Measurements from ENCODE around the gene PGLYRP2. TPM values are rescaled to one million over a fixed set of nuclear protein-coding genes. Genes with fewer than 3 reads are reported as not detected.

PGLYRP2 gene
- total and polyA plus RNA-seq, 4 experiments from 2014 or later: 0.19 to 0.91 (median 0.42) TPM

DNA sequence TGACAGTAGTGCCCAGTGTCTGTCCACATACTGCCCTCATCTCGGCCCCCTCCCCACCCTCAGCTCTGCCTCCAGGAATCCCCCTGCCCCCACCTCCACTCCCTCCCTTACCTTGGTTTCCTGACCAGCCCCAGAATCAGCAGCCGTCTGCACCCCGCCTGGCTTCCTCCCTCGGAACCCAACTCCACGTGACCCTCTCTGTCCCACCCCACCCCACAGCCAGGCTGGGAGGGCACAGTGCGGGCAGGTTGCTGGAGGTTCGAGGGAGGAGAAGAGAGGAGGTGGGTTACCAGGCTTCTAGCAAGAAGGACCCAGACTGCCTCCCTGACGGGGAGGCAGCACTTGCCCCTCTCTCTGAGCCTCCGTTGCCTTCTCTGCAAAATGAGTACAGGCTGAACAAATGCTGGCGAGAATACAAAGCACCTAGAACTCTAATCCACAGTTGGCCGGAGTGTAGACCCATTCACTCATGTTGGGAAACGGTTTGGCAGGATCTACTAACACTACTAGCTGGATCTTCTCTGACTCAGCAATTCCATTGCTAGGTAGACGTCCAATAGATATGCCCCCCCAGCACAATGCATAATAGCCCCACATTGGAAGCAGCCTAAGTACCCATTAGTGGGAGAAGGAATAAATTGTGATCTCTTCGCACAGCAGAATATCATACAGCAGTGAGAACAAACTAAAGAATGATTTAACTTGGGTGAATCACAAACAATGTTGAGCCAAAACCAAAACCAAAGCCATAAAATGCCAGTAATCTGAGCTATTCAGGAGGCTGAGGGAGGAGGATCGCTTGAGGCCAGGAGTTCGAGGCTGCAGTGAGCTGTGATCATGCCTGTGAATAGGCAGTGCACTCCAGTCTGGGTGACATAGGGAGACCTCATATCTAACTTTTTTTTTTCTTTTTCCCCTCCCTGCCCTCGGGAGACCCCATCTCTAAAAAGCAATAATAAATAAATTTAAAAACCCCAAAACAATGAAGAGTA is 14.6 kb downstream of the PGLYRP2 start, which contains the start of gene RASAL3:
TSS of gene RASAL3 (minus strand) at position 151 of the 992 bp plus-strand sequence. CDS start 186 bp downstream, outside the sequence.
- H3K36me3 Mint-ChIP-seq: peaks cover 17 to 38% of the 10 kb centered on the region in 2 donors
- DNase-seq: peak; percentile 43 to 75 (median 48)
- ChIA-PET POLR2A (ENCODE audit: partially characterized antibody) (interaction anchor here (0.7 to 11.3 kb wide), 21 partner anchors 13 to 611 kb away, joined by 3 to 180 read pairs (median 4); partner anchors contain the start of genes AKAP8, AKAP8L, BRD4 and PGLYRP2), CTCF (ENCODE audit: partially characterized antibody) (interaction anchor here (0.6 to 9.7 kb wide), 6 partner anchors 31 to 288 kb away, joined by 3 to 106 read pairs (median 8); partner anchors contain the start of genes AKAP8 and AKAP8L)
- H3K27me3 Mint-ChIP-seq: no peaks in the 10 kb centered on the region
- no peaks in the 10 kb centered on the region for H3K9me3 ChIP-seq (ENCODE audit: control insufficient read depth in 1 of 2, low read length in 2 of 2)
- intact Hi-C loops (cut with micrococcal nuclease): loop anchor here (1.0 to 5.0 kb wide), 3 partner anchors 14 to 87 kb away; partner anchors contain the start of gene AKAP8
- H3K27ac Mint-ChIP-seq: peak within 1 kb of the TSS; percentile 91 to 97 (median 96)
- H3K4me1 Mint-ChIP-seq: peaks cover 39 to 85% (median 61%) of the 10 kb centered on the region in 4 donors
- peak within 1 kb of the TSS; percentile 83 to 98 for H3K4me3 ChIP-seq (ENCODE audit: low read length in 2 of 2)
- no peaks in the 10 kb centered on the region for H3K27me3 ChIP-seq (ENCODE audit: insufficient read depth, low read length)
- peaks cover 83% of the 10 kb centered on the region for H3K4me1 ChIP-seq (ENCODE audit: insufficient read depth, low read length)
- peak within 1 kb of the TSS; percentile 94 to 97 (median 96) for H3K4me3 Mint-ChIP-seq
- peaks cover 21% of the 10 kb centered on the region for H3K36me3 ChIP-seq (ENCODE audit: insufficient read depth, low read length)
- H3K9me3 Mint-ChIP-seq: no peaks in the 10 kb centered on the region
- H3K27ac ChIP-seq (ENCODE audit: low read depth, low read length): peak within 1 kb of the TSS; percentile 91

DNA sequence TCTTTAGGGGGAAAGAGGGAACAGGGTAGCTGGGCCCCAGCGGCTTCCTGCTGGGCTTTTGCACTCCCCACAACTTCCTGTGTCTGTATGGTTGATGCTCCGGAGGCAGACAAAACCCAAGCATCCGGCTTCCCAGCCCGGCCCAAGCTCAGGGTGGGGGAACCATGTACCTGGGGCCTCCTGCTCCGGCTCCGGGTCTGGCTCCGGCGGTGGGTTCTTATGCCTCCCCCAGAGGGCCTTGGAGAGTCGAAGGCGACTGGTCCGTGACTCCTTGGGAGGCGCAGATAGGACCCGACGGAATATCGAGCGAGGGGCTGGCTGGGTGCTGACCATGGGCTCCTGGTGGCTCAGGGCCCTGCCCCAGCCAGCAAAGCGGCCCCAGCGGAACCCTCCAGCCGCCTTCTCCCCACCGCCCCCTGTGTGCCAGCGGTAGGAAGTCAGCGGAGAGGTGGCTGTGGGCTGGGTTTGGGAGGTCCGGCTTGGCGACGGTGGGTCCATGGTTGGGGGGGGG is 15.4 kb downstream of the PGLYRP2 start:
- POLR2A ChIA-PET (ENCODE audit: partially characterized antibody): interaction anchor here (0.9 to 11.3 kb wide), 24 partner anchors 10 to 612 kb away, joined by 3 to 180 read pairs (median 4); partner anchors contain the start of genes AKAP8, AKAP8L, BRD4 and PGLYRP2

DNA sequence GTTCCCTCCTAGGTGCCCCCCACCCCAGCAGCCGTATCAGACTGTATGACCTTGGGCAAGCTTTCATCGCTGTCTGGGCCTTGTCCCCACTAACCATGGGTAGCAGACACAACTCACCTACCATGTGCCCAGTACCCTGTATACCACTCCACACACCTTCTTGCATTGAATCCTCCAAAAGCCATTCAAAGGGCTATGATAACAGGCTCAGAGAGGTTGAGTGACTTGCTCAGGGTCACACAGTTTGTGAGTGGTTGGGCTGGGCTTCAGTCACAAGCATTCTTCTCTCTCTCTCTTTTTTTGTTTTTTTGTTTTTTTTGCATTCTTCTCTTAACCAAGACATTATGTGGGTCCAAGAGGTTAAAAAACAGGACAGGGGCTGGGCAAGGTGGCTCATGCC is 17.6 kb downstream of the PGLYRP2 start:
- POLR2A ChIA-PET (ENCODE audit: partially characterized antibody): interaction anchor here (0.7 to 11.3 kb wide), 7 partner anchors 10 to 90 kb away, joined by 3 to 180 read pairs (median 15); partner anchors contain the start of genes AKAP8L and WIZ
- H3K36me3 Mint-ChIP-seq: peaks cover 25 to 46% of the 10 kb centered on the region in 2 donors
- CTCF ChIA-PET (ENCODE audit: partially characterized antibody): interaction anchor here (1.6 to 9.7 kb wide), 3 partner anchors 10 to 91 kb away, joined by 4 to 106 read pairs (median 82); partner anchors contain the start of gene AKAP8L
- intact Hi-C loops (cut with micrococcal nuclease): loop anchor here (5.0 kb wide), 1 partner anchor 84 kb away; the partner anchor contains the start of gene AKAP8
- H3K4me3 Mint-ChIP-seq: peak overlapping the region; percentile 57 to 97 (median 94)
- H3K27me3 Mint-ChIP-seq: no peaks in the 10 kb centered on the region
- Histone ChIP-seq H3K4me3 (ENCODE audit: low read length in 2 of 2) (no peak overlapping the region), H3K9me3 (ENCODE audit: control insufficient read depth in 1 of 2, low read length in 2 of 2) (no peaks in the 10 kb centered on the region), H3K36me3 (ENCODE audit: insufficient read depth, low read length) (peaks cover 38% of the 10 kb centered on the region), H3K4me1 (ENCODE audit: insufficient read depth, low read length) (peaks cover 53% of the 10 kb centered on the region), H3K27ac (ENCODE audit: low read depth, low read length) (peak overlapping the region; percentile 32), H3K27me3 (ENCODE audit: insufficient read depth, low read length) (no peaks in the 10 kb centered on the region)
- peaks cover 13 to 57% (median 37%) of the 10 kb centered on the region in 4 donors for H3K4me1 Mint-ChIP-seq
- peak overlapping the region; percentile 82 to 96 (median 88) for H3K27ac Mint-ChIP-seq
- DNase-seq: no peak
- H3K9me3 Mint-ChIP-seq: no peaks in the 10 kb centered on the region

More for the DNA sequence above, 15.4 kb downstream of the PGLYRP2 start:
- Mint-ChIP-seq H3K9me3 (no peaks in the 10 kb centered on the region), H3K36me3 (peaks cover 20 to 41% of the 10 kb centered on the region in 2 donors), H3K27ac (peak overlapping the region; percentile 91 to 97 (median 96)), H3K27me3 (no peaks in the 10 kb centered on the region), H3K4me3 (peak overlapping the region; percentile 94 to 97 (median 96)), H3K4me1 (peaks cover 36 to 79% (median 57%) of the 10 kb centered on the region in 4 donors)
- Histone ChIP-seq H3K27me3 (ENCODE audit: insufficient read depth, low read length) (no peaks in the 10 kb centered on the region), H3K36me3 (ENCODE audit: insufficient read depth, low read length) (peaks cover 26% of the 10 kb centered on the region), H3K27ac (ENCODE audit: low read depth, low read length) (peak overlapping the region; percentile 91), H3K4me3 (ENCODE audit: low read length in 2 of 2) (peak overlapping the region; percentile 83 to 98), H3K4me1 (ENCODE audit: insufficient read depth, low read length) (peaks cover 75% of the 10 kb centered on the region), H3K9me3 (ENCODE audit: control insufficient read depth in 1 of 2, low read length in 2 of 2) (no peaks in the 10 kb centered on the region)
- intact Hi-C loops (cut with micrococcal nuclease): loop anchor here (1.0 to 5.0 kb wide), 2 partner anchors 14 to 87 kb away; partner anchors contain the start of gene AKAP8
- CTCF ChIA-PET (ENCODE audit: partially characterized antibody): interaction anchor here (0.7 to 9.7 kb wide), 8 partner anchors 9 to 89 kb away, joined by 3 to 106 read pairs (median 5); partner anchors contain the start of genes AKAP8 and AKAP8L
- DNase-seq: peak; percentile 76 to 86 (median 80)

DNA sequence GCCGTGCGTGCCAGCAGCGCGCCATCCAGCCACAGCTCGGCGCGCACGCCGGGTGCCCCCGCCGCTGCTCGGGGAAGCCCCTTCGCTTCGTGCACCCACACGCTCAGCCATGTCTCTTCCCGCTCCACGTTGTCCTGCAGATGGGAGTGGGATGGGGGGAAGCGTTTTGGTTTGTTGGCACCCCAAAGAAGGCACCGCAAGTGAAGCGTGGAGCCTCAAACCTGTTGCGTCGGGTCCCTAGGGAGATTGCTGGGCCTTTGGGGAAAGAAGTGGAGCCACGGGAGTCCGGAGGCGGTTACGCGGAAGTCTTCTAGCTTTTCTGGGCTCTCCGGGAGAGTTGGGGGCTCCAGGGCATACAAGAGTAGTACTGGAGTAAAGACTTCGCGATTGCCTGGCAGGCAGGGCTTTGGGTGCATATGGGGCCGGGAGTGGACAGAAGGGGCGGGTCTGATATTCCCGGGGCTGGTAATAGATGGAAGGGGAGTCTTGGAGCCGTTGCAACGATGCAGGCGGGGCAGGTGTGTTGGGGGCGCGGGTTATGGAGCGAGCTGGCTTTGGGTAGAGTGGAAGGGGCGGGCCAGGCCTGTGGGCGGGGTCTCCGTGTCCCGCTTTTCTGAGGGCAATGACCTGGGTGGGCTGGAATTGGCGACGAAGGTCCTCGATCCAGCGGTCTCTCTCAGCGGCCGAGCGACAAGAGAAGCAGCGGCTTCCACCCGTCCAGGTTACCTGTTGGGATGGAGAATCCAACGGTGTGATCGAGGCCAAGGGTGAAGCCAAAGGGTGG is 21.4 kb downstream of the PGLYRP2 start:
- peaks cover 45 to 61% of the 10 kb centered on the region in 2 donors for H3K36me3 Mint-ChIP-seq
- H3K4me1 Mint-ChIP-seq: peaks cover 9 to 45% (median 28%) of the 10 kb centered on the region in 4 donors
- no peaks in the 10 kb centered on the region for H3K27me3 Mint-ChIP-seq
- Histone ChIP-seq H3K4me3 (ENCODE audit: low read length in 2 of 2) (no peak overlapping the region), H3K27ac (ENCODE audit: low read depth, low read length) (no peak overlapping the region), H3K27me3 (ENCODE audit: insufficient read depth, low read length) (no peaks in the 10 kb centered on the region), H3K9me3 (ENCODE audit: control insufficient read depth in 1 of 2, low read length in 2 of 2) (no peaks in the 10 kb centered on the region), H3K36me3 (ENCODE audit: insufficient read depth, low read length) (peaks cover 74% of the 10 kb centered on the region), H3K4me1 (ENCODE audit: insufficient read depth, low read length) (peaks cover 38% of the 10 kb centered on the region)
- no peak for DNase-seq
- H3K27ac Mint-ChIP-seq: peak overlapping the region in 4 of 7 donors; percentile 37 to 93 (median 48)
- intact Hi-C loops (cut with micrococcal nuclease): no loop called here
- ChIA-PET CTCF (ENCODE audit: partially characterized antibody) (no interaction called here), POLR2A (ENCODE audit: partially characterized antibody) (interaction anchor here (0.7 to 3.3 kb wide), 5 partner anchors 9 to 25 kb away, joined by 3 to 17 read pairs (median 7); no protein-coding TSS in a partner anchor)
- no peaks in the 10 kb centered on the region for H3K9me3 Mint-ChIP-seq
- no peak overlapping the region for H3K4me3 Mint-ChIP-seq

DNA sequence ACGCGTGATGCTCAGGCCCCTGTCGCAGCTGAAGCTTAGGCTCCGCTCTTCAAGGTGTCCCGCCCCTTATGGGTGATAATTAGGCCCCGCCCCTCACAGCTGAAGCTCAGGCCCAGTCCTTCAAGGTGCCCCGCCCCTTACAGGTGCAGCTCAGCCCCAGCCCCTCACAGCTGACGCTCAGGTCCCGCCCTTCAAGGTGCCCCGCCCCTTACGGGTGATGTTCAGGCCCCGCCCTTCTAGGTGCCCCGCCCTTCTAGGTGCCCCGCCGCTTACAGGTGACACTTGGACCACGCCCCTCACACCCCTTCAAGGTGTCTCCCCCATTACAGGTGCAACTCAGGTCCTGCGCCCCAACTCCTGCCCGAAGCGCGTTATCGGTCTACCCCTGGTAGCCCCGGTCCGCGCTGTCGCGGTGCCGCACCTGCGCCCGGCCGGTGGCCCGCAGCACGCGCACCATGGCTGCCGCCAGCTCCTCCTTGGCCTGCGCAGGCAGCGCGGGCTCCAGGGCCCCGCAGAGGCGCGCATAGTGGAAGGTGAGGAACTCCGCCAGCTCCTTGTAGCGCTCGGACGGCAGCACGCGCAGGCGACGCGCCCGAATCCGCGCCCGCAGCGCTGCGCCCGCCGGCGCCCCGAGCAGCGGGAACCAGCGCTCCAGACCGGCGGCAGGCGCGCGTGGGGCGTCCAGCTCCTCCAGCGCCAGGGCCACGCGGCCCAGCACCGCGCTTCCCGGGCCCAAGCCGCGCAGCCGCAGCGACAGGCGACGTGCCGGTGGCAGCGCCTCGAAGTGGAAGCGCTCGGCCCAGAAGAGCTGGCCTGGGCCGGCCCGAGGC is 22.2 kb downstream of the PGLYRP2 start:
- DNase-seq: no peak
- ChIA-PET CTCF (ENCODE audit: partially characterized antibody) (interaction anchor here (1.0 kb wide), 2 partner anchors 94 to 99 kb away, joined by 3 to 4 read pairs; no protein-coding TSS in a partner anchor), POLR2A (ENCODE audit: partially characterized antibody) (interaction anchor here (0.7 to 2.0 kb wide), 5 partner anchors 10 to 38 kb away, joined by 3 to 9 read pairs (median 4); partner anchors contain the start of gene AKAP8L)
- peaks cover 30% of the 10 kb centered on the region for H3K4me1 ChIP-seq (ENCODE audit: insufficient read depth, low read length)
- H3K27me3 ChIP-seq (ENCODE audit: insufficient read depth, low read length): no peaks in the 10 kb centered on the region
- H3K27me3 Mint-ChIP-seq: no peaks in the 10 kb centered on the region
- no peaks in the 10 kb centered on the region for H3K9me3 ChIP-seq (ENCODE audit: control insufficient read depth in 1 of 2, low read length in 2 of 2)
- H3K27ac ChIP-seq (ENCODE audit: low read depth, low read length): no peak overlapping the region
- H3K36me3 Mint-ChIP-seq: peaks cover 45 to 58% of the 10 kb centered on the region in 2 donors
- no peak overlapping the region for H3K4me3 Mint-ChIP-seq
- intact Hi-C loops (cut with micrococcal nuclease): no loop called here
- H3K4me1 Mint-ChIP-seq: peaks cover 9 to 38% (median 22%) of the 10 kb centered on the region in 4 donors
- H3K27ac Mint-ChIP-seq: no peak overlapping the region
- no peaks in the 10 kb centered on the region for H3K9me3 Mint-ChIP-seq
- no peak overlapping the region for H3K4me3 ChIP-seq (ENCODE audit: low read length in 2 of 2)
- H3K36me3 ChIP-seq (ENCODE audit: insufficient read depth, low read length): peaks cover 78% of the 10 kb centered on the region

Data from CD4-positive, alpha-beta memory T cell (primary cell).